NCI-H748 (cell line): ENCODE measurements around the gene KDSR.
"Not testable (repeated sequence)": the region's sequence is repeated elsewhere in the genome, so short reads cannot be mapped to it uniquely, and the experiment has no call there.

Experiments used
- DNase-seq: peaks from one replicate; lab custom pipeline; 2025; ENCODE audit not compliant: unreplicated experiment; lab: John Stamatoyannopoulos, UW

KDSR gene

GRCh38 chr18:63366213-63367052, 573 bp downstream of the KDSR start:
- DNase-seq, result peak; percentile 63

- DNase-seq, result no peak
Observed at GRCh38 chr18:63365876-63366212, 1.2 kb downstream of the KDSR start.

GRCh38 chr18:63363951-63364350, 3.1 kb downstream of the KDSR start:
- DNase-seq, result no peak

GRCh38 chr18:63363420-63363819, 3.6 kb downstream of the KDSR start:
- not testable (repeated sequence) for DNase-seq

GRCh38 chr18:63356272-63356896, 10.6 kb downstream of the KDSR start:
- DNase-seq, result no peak

- DNase-seq, result no peak
Observed at GRCh38 chr18:63350230-63350629, 16.8 kb downstream of the KDSR start.

- DNase-seq, result no peak
Observed at GRCh38 chr18:63348508-63349136, 18.4 kb downstream of the KDSR start.

GRCh38 chr18:63346480-63347183, 20.4 kb downstream of the KDSR start:
- no peak for DNase-seq

GRCh38 chr18:63346031-63346430, 21.0 kb downstream of the KDSR start:
- no peak for DNase-seq

GRCh38 chr18:63344918-63345317, 22.1 kb downstream of the KDSR start:
- no peak for DNase-seq

- no peak for DNase-seq
Observed at GRCh38 chr18:63344263-63344662, 22.7 kb downstream of the KDSR start.

GRCh38 chr18:63342206-63342605, 24.8 kb downstream of the KDSR start:
- peak; percentile 32 for DNase-seq

- peak; percentile 68 for DNase-seq
Observed at GRCh38 chr18:63339920-63340484, 27.0 kb downstream of the KDSR start.

GRCh38 chr18:63336366-63337099, 30.5 kb downstream of the KDSR start:
- no peak for DNase-seq

GRCh38 chr18:63331105-63331504, 35.9 kb downstream of the KDSR start:
- no peak for DNase-seq

GRCh38 chr18:63329431-63330145, 37.4 kb downstream of the KDSR start:
- DNase-seq, result no peak

GRCh38 chr18:63326011-63326410, 41.0 kb downstream of the KDSR start:
- no peak for DNase-seq

- no peak for DNase-seq
Observed at GRCh38 chr18:63325086-63325686, 41.8 kb downstream of the KDSR start.

- DNase-seq, result peak; percentile 83
Observed at GRCh38 chr18:63322908-63323634, 43.9 kb downstream of the KDSR start.
